HFF-Myc (cell line): ENCODE data around the gene MBD2.
A peak's percentile ranks its signal among the peaks of the same experiment; 100 is the strongest.

ENCODE experiments used
- DNase-seq: peaks from one replicate; pipeline ENCODE4 v3.0.0-alpha.2; 2011; ENCODE audit warnings: low read depth; ENCODE audit errors: extremely low read depth
- H3K4me3 ChIP-seq: replicated peaks from 2 replicates; pipeline ENCODE4 v1.5.1; 2011; ENCODE audit warnings: low read depth, mild to moderate bottlenecking, control low read depth, low read length
- CTCF ChIP-seq: IDR thresholded peaks from 2 replicates; pipeline ENCODE4 v1.5.1; 2012; ENCODE audit warnings: mild to moderate bottlenecking, low read depth, low read length, control low read depth; ENCODE audit errors: missing control alignments

MBD2 gene

GRCh38 chr18:54117853-54118773, 106.4 kb downstream of the MBD2 start:
- H3K4me3 ChIP-seq: no peak overlapping the region
- DNase-seq: no peak
- TF ChIP-seq CTCF: no peak

- no peak for DNase-seq
- H3K4me3 ChIP-seq: no peak overlapping the region
- no peak for TF ChIP-seq CTCF
Observed at GRCh38 chr18:54116541-54117257, 107.8 kb downstream of the MBD2 start.

GRCh38 chr18:54112356-54112755, 112.1 kb downstream of the MBD2 start:
- no peak for TF ChIP-seq CTCF
- H3K4me3 ChIP-seq: no peak overlapping the region
- DNase-seq: peak; percentile 25

- no peak for TF ChIP-seq CTCF
- no peak for DNase-seq
- H3K4me3 ChIP-seq: no peak overlapping the region
Observed at GRCh38 chr18:54109131-54109683, 115.3 kb downstream of the MBD2 start.

GRCh38 chr18:54102123-54102522, 122.3 kb downstream of the MBD2 start:
- TF ChIP-seq CTCF: no peak
- no peak for DNase-seq

More at GRCh38 chr18:54102123-54102522, 122.3 kb downstream of the MBD2 start:
- H3K4me3 ChIP-seq: no peak overlapping the region
